ENCODE results near the gene MAMLD1. TPM values are rescaled to one million over a fixed set of nuclear protein-coding genes. Genes with fewer than 3 reads are reported as not detected.

The MAMLD1 gene
- total and polyA plus RNA-seq, 7 donors: under 0.01 to 6.4 (median 1.2) TPM

DNA sequence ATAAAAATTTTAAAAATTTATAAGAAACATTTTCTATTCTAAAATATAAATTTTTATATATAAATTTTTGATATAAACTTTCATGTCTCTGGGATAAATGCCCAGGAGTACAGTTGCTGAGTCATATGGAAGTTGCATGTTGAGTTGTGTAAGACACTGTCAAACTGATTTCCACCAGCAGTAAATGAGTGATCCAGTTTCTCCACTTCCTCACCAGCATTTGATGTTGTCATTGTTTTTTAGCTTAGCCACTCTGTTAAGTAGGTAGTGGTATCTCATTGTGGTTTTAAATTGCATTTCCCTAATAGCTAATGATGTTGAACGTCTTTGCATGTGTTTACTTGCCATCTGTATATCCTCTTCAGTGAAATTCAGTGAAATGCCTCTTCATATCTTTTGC lies 66.5 kb downstream of the MAMLD1 start:
- Histone ChIP-seq H3K36me3 (no peaks in the 10 kb centered on the region), H3K27ac (no peak overlapping the region), H3K4me3 (no peak overlapping the region), H3K4me1 (no peaks in the 10 kb centered on the region), H3K27me3 (no peaks in the 10 kb centered on the region), H3K9me3 (no peaks in the 10 kb centered on the region)
- WGBS, 2 donors: 65 to 79% methylated on average over 1 of the region's 1 CpG
- no peak for TF ChIP-seq POLR2AphosphoS5 (IDR thresholded peaks at IDR 0.05)
- no peak for TF ChIP-seq CTCF (IDR thresholded peaks at IDR 0.05)
- TF ChIP-seq EP300 (IDR thresholded peaks at IDR 0.05): no peak
- TF ChIP-seq POLR2A (IDR thresholded peaks at IDR 0.05): no peak
- no peak for DNase-seq
- intact Hi-C loops (cut with DNase I): no loop called here

DNA sequence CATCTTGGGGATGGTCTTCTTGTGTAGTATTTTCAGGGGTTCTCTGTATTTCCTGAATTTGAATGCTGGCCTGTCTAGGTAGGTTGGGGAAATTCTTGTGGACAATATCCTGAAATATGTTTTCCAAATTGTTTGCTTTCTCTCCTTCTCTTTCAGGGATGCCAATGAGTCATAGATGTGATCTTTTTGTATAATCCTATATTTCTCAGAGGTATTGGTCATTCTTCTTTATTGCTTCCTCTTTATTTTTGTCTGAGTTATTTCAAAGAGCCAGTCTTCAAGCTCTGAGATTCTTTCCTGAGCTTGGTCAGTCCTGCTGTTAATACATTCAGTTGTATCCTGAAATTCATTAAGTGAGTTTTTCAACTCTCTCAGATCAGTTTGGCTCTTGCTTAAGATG lies 73.1 kb downstream of the MAMLD1 start:
- no peak overlapping the region for H3K4me3 ChIP-seq
- no peaks in the 10 kb centered on the region for H3K9me3 ChIP-seq
- DNase-seq: no peak
- H3K36me3 ChIP-seq: no peaks in the 10 kb centered on the region
- no peak overlapping the region for H3K27ac ChIP-seq
- no peak for TF ChIP-seq CTCF (IDR thresholded peaks at IDR 0.05)
- no peak for TF ChIP-seq EP300 (IDR thresholded peaks at IDR 0.05)
- no peak for TF ChIP-seq POLR2A (IDR thresholded peaks at IDR 0.05)
- no peak for TF ChIP-seq POLR2AphosphoS5 (IDR thresholded peaks at IDR 0.05)
- H3K27me3 ChIP-seq: no peaks in the 10 kb centered on the region
- H3K4me1 ChIP-seq: no peaks in the 10 kb centered on the region
- intact Hi-C loops (cut with DNase I): no loop called here

DNA sequence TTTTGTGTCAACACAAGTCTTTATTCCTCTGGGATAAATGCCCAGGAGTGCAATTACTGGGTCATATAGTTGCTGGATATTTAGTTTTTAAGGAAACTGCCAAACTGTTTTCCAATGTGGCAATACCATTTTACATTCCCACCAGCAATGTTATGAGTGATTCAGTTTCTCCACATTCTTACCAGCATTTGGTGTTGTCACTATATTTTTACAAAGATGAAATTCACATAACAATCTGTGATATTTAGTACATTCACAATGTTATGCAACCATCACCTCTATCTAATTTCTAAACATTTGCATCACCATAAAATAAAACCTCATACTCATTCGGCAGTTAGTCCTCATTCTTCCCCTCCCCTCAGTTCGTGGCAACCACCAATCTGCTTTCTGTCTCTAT lies 75.0 kb downstream of the MAMLD1 start:
- 54 to 84% methylated on average over 2 of the region's 2 CpGs for WGBS, 2 donors
- Histone ChIP-seq H3K27ac (no peak overlapping the region), H3K4me3 (no peak overlapping the region), H3K36me3 (no peaks in the 10 kb centered on the region), H3K4me1 (no peaks in the 10 kb centered on the region), H3K9me3 (no peaks in the 10 kb centered on the region), H3K27me3 (no peaks in the 10 kb centered on the region)
- no peak for DNase-seq
- intact Hi-C loops (cut with DNase I): no loop called here
- TF ChIP-seq CTCF (IDR thresholded peaks at IDR 0.05): no peak
- TF ChIP-seq EP300 (IDR thresholded peaks at IDR 0.05): no peak

- no peaks in the 10 kb centered on the region for H3K4me1 ChIP-seq
- no peaks in the 10 kb centered on the region for H3K9me3 ChIP-seq
- intact Hi-C loops (cut with DNase I): no loop called here
- WGBS, 2 donors: 51 to 88% methylated on average over 2 of the region's 2 CpGs
- TF ChIP-seq POLR2AphosphoS5 (IDR thresholded peaks at IDR 0.05) (no peak), CTCF (IDR thresholded peaks at IDR 0.05) (no peak)
- H3K27me3 ChIP-seq: no peaks in the 10 kb centered on the region
- H3K27ac ChIP-seq: no peak overlapping the region
- no peak for DNase-seq
- H3K36me3 ChIP-seq: no peaks in the 10 kb centered on the region
- no peak overlapping the region for H3K4me3 ChIP-seq
These were observed 83.0 kb downstream of the MAMLD1 start for GRCh38 chrX:150446151-150446550.

DNA sequence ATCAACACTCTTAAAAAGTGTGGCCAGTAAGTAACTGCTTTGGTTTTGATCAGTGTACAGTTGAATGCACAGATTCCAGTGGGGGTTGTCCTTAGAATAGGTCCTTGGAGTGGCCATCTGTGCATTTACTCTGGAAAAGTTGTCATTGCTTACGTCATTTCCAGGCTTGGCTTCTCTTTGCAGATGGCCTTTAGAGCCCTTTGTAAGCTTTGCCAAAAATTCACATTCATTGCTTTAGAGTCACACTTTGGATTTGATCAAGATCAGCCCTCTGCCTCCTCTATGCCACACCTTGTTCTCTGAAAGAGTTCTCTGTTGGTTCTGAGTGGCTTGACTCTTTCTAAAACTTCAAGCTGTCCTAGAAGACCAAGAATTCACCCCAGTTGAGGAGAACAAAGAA lies 83.9 kb downstream of the MAMLD1 start:
- H3K27me3 ChIP-seq: no peaks in the 10 kb centered on the region
- 53 to 80% methylated on average over 1 of the region's 1 CpG for WGBS, 2 donors
- H3K4me1 ChIP-seq: no peaks in the 10 kb centered on the region
- TF ChIP-seq EP300 (IDR thresholded peaks at IDR 0.05) (no peak), CTCF (IDR thresholded peaks at IDR 0.05) (no peak), POLR2AphosphoS5 (IDR thresholded peaks at IDR 0.05) (no peak), POLR2A (IDR thresholded peaks at IDR 0.05) (no peak)
- H3K9me3 ChIP-seq: no peaks in the 10 kb centered on the region
- DNase-seq: no peak
- H3K4me3 ChIP-seq: no peak overlapping the region
- intact Hi-C loops (cut with DNase I): no loop called here
- no peaks in the 10 kb centered on the region for H3K36me3 ChIP-seq
- no peak overlapping the region for H3K27ac ChIP-seq
